AG10803 (cell line): ENCODE measurements around the gene TCAIM.

ENCODE experiments used
- DNase-seq: peaks from one replicate; pipeline ENCODE4 v3.0.0; 2010; ENCODE audit warnings: low read depth
- H3K4me3 ChIP-seq: 2 replicates; pipeline ENCODE4 v1.5.1; 2011; ENCODE audit warnings: mild to moderate bottlenecking, low read length, control low read depth
- CTCF ChIP-seq: conservative IDR thresholded peaks from 2 replicates; pipeline ENCODE4 v1.5.1; 2011; ENCODE audit warnings: mild to moderate bottlenecking, low read length, control low read depth, inconsistent platforms

TCAIM gene

GRCh38 chr3:44421280-44421679 is 82.7 kb downstream of the TCAIM start:
- DNase-seq = no peak
- no peak for TF ChIP-seq CTCF
- H3K4me3 ChIP-seq = no peak overlapping the region

GRCh38 chr3:44424758-44425157 is 86.2 kb downstream of the TCAIM start:
- no peak overlapping the region for H3K4me3 ChIP-seq
- DNase-seq = no peak
- TF ChIP-seq CTCF = no peak

GRCh38 chr3:44427683-44428082 is 89.1 kb downstream of the TCAIM start:
- no peak for TF ChIP-seq CTCF
- no peak for DNase-seq
- no peak overlapping the region for H3K4me3 ChIP-seq

GRCh38 chr3:44428910-44429309 is 90.3 kb downstream of the TCAIM start:
- no peak overlapping the region for H3K4me3 ChIP-seq
- no peak for DNase-seq
- TF ChIP-seq CTCF = no peak

- no peak for DNase-seq
- TF ChIP-seq CTCF = no peak
- H3K4me3 ChIP-seq = no peak overlapping the region
Observed at GRCh38 chr3:44429459-44429858, 90.9 kb downstream of the TCAIM start.

- no peak for TF ChIP-seq CTCF
- no peak overlapping the region for H3K4me3 ChIP-seq
- DNase-seq = no peak
Observed at GRCh38 chr3:44430466-44430865, 91.9 kb downstream of the TCAIM start.

GRCh38 chr3:44434834-44435510 is 96.4 kb downstream of the TCAIM start:
- DNase-seq = no peak
- H3K4me3 ChIP-seq = no peak overlapping the region
- TF ChIP-seq CTCF = no peak
